Tibial nerve (tissue), 3 donors: ENCODE measurements around the gene NOX5.

Source experiments
- POLR2A ChIP-seq, 2 donors: fragments of 450-650 bp; IDR thresholded peaks; one replicate each; pipeline ENCODE4 v1.6.1; 2017; ENCODE audit warnings: antibody characterized with exemption in 2 of 2, mild to moderate bottlenecking in 2 of 2, moderate library complexity in 2 of 2
- TF ChIP-seq, protein P1 (sequence below), 5 experiments: fragments of 200-600 bp in 3 of 5; fragments of 450-650 bp in 2 of 5; sonication (generic) in 3 of 5; IDR thresholded peaks; one replicate each; pipeline ENCODE4 v1.5.1; 2016 to 2019; ENCODE audit warnings: antibody characterized with exemption in 5 of 5, mild to moderate bottlenecking in 3 of 5, moderate library complexity in 2 of 5

DNA sequence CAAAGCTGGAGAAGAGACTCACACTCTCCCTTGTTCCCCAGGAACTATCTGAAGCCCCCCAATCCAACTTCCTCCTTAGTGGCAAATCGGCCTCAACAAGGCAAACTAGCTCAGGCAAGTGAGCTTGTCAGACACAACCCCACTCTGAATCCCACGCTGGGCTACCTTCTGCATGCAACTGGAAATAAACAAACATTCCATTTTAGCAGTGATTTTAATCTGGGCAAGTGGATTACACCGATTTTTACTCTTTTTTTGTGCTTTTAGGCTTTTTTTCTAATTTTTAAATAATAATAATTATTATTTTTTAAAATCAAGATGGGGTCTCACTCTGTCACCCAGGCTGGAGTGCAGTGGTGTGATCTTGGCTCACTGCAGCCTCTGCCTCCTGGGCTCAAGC, 2.9 kb upstream of the NOX5 start:
- TF ChIP-seq, protein P1, sequence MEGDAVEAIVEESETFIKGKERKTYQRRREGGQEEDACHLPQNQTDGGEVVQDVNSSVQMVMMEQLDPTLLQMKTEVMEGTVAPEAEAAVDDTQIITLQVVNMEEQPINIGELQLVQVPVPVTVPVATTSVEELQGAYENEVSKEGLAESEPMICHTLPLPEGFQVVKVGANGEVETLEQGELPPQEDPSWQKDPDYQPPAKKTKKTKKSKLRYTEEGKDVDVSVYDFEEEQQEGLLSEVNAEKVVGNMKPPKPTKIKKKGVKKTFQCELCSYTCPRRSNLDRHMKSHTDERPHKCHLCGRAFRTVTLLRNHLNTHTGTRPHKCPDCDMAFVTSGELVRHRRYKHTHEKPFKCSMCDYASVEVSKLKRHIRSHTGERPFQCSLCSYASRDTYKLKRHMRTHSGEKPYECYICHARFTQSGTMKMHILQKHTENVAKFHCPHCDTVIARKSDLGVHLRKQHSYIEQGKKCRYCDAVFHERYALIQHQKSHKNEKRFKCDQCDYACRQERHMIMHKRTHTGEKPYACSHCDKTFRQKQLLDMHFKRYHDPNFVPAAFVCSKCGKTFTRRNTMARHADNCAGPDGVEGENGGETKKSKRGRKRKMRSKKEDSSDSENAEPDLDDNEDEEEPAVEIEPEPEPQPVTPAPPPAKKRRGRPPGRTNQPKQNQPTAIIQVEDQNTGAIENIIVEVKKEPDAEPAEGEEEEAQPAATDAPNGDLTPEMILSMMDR (IDR thresholded peaks at IDR 0.05): no peak
- no peak for TF ChIP-seq POLR2A (IDR thresholded peaks at IDR 0.05)
